ENCODE data around the gene BRCA2. TPM values are rescaled to one million over a fixed set of nuclear protein-coding genes. Genes with fewer than 3 reads are reported as not detected.

BRCA2 gene
- total RNA-seq, 1 experiment from 2014 or later, result 21.6 TPM

- TF ChIP-seq ARID4B (CRISPR knock-in tag; IDR thresholded peaks at IDR 0.05; ENCODE audit: borderline replicate concordance), result no peak
- no peak for TF ChIP-seq SP1 (CRISPR knock-in tag; conservative IDR thresholded peaks at IDR 0.05)
- no peak for TF ChIP-seq ZBTB43 (CRISPR knock-in tag; IDR thresholded peaks at IDR 0.05)
These were observed 2.6 kb downstream of the BRCA2 start (continued) for GRCh38 chr13:32317716-32318465.

GRCh38 chr13:32320528-32320927 lies 5.2 kb downstream of the BRCA2 start:
- no peaks in the 10 kb centered on the region for H3K27me3 Mint-ChIP-seq (ENCODE audit: low read depth)
- TF ChIP-seq CREB1 (CRISPR knock-in tag; IDR thresholded peaks at IDR 0.05) (no peak), ZNF219 (CRISPR knock-in tag; IDR thresholded peaks at IDR 0.05; ENCODE audit: borderline replicate concordance) (no peak), ATF1 (CRISPR knock-in tag; IDR thresholded peaks at IDR 0.05) (no peak), NFE2L1 (CRISPR knock-in tag; IDR thresholded peaks at IDR 0.05) (no peak), HMGA2 (CRISPR knock-in tag; IDR thresholded peaks at IDR 0.05) (no peak), CTCF (IDR thresholded peaks at IDR 0.05) (no peak), ZNF138 (CRISPR knock-in tag; conservative IDR thresholded peaks at IDR 0.05) (no peak), NFYB (CRISPR knock-in tag; conservative IDR thresholded peaks at IDR 0.05; ENCODE audit: low read depth) (no peak), ZNF232 (CRISPR knock-in tag; IDR thresholded peaks at IDR 0.05) (no peak), E2F5 (CRISPR knock-in tag; IDR thresholded peaks at IDR 0.05) (no peak), ZNF423 (CRISPR knock-in tag; IDR thresholded peaks at IDR 0.05) (no peak), ZNF512 (CRISPR knock-in tag; IDR thresholded peaks at IDR 0.05; ENCODE audit: borderline replicate concordance) (no peak), IRF1 (CRISPR knock-in tag; IDR thresholded peaks at IDR 0.05) (no peak), GABPB1 (CRISPR knock-in tag; IDR thresholded peaks at IDR 0.05) (no peak), AR (CRISPR knock-in tag; IDR thresholded peaks at IDR 0.05) (no peak), IRF2 (CRISPR knock-in tag; IDR thresholded peaks at IDR 0.05; ENCODE audit: borderline replicate concordance, low read depth) (no peak), JUN (CRISPR knock-in tag; IDR thresholded peaks at IDR 0.05) (no peak), CDX4 (CRISPR knock-in tag; IDR thresholded peaks at IDR 0.05; ENCODE audit: borderline replicate concordance) (no peak)

More at GRCh38 chr13:32320528-32320927, 5.2 kb downstream of the BRCA2 start:
- ATAC-seq (no peak), DNase-seq (ENCODE audit: low spot score) (no peak)
- H3K9me3 Mint-ChIP-seq, result no peaks in the 10 kb centered on the region
- 0 out of 2 replicates have a peak, but pooled peaks cover 3% of the 10 kb centered on the region for H3K4me1 Mint-ChIP-seq
- H3K36me3 Mint-ChIP-seq, result peaks cover 35% of the 10 kb centered on the region
- H3K4me3 Mint-ChIP-seq, result no peak overlapping the region
- POLR2A ChIA-PET, result no interaction called here
- CTCF ChIA-PET, result no interaction called here
- no peak overlapping the region for H3K27ac Mint-ChIP-seq

Data from WTC11 (cell line).